ENCODE measurements around the gene IGSF23.

IGSF23 gene

GRCh38 chr19:44613295-44614178 lies at the start of gene IGSF23:
IGSF23 (plus strand) TSS chr19:44613563; CDS start chr19:44613646, 83 bp downstream.
- no peak for DNase-seq (ENCODE audit: low spot score)

DNA sequence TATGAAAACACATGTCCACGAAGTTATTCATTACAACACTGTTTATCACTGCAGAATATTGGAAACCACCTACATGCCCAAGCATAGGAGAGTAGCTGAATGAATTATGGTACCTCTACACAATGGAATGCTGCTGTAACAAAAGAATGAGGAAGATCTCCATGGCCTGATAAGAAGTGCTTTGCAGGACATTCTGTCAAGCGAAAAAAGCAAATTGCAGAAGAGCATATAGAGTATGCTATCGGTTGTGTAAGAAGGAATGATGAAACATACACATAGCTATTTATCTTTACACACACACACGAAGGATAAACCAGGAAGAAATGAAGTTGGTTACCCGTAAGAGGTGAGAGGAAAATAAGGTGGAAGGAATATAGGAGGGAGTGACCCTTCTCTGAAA lies 46.4 kb upstream of the IGSF23 start:
- DNase-seq (ENCODE audit: low spot score), result no peak

DNA sequence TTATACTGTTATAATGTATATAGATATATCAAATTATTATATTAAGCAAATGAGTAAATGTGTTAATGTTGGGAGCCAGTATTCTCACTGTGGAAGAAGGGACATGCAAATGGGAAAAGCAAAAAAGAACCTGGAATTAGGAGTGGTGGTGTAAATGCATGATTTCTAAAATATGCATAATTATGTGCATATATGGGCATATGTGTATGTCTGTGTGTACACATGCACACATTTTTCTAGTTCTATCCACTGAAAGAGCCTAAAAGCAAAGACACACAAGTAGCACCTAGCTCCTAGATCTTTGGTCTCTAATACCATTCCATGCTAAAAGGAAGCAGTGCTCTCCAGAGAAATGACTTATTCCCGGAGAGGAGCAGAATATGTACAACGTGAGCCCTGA lies 45.6 kb upstream of the IGSF23 start:
- no peak for DNase-seq (ENCODE audit: low spot score)

GRCh38 chr19:44570603-44570983 lies 42.8 kb upstream of the IGSF23 start:
- DNase-seq (ENCODE audit: low spot score), result no peak

DNA sequence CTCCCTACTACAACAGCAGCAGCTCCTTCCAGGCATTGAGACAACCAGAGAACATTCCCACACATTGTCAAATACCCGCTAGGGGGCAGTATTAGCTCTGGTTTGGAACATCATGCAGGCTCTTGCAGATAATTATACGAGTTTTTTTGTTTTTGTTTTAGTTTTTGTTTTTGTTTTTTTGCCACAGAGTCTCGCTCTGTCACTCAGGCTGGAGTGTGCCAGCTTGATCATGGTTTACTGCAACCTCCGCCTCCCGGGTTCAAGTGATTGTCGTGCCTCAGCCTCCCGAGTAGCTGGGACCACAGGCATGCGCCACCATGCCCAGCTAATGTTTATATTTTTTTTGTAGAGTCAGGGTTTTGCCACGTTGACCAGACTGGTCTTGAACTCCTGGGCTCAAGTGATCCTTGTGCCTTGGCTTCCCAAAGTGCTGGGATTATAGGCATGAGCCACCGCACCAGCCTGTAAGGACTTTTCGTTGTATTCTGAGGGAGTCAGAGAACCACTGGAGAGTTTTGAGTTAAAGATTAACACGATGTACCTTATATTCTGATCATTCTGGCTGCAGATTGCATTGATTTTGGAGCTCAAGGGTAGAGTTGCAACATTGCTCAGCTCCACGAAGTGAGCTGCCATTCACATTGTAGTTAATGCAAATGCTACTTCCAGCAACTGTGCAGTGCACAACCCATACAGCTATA lies 42.2 kb upstream of the IGSF23 start:
- DNase-seq (ENCODE audit: low spot score), result peak; percentile 55

DNA sequence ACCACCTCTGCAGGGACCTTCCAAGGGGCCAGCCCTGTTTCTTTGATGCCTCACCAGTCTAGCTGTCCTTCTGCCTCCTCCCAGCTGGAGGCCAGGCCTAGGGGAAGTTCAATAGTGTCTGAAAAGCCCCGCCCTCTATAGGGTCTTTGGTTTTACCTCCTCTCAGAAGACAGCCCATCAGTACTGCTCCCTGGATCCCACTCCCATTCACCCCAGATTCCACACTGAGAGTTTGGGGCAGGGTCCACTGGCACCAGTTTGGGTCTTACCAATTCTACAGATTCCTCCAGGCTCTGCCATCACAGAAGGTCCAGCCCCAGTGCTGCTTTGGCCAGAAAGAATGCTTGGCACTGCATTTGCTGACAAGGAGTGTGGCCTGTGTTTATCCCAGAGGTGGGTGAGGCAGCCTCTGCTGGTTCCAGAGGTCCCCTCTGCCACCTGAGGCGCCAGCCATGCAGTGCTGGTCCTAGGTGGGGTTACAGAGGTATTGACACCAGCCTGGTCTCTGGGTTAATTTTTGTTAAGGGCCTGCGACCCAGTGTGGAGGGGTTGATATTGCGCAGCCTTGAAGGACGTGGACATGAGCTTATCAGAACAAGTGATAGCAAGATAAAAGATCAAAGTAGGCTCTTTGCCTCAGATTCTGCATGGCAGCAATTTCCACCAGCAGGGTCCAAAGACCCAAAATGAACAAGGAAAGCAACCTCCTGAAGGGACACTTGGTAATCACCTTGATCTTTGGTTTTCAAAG lies 41.4 kb upstream of the IGSF23 start:
- no peak for DNase-seq (ENCODE audit: low spot score)

DNA sequence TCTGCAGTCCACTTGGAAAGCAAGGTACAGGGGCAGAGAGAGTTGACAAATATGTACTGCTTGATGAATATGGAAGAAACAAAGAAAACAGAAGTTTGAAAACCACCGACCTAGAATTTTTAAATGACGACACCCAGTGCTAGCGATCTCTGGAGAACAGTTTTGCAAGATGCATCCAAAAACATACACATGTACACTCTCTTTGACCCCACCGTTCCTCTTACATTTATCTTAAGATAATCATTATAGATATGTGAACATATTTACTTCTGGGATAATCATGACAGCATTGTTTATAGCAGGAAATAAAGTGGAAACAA lies 40.8 kb upstream of the IGSF23 start:
- DNase-seq (ENCODE audit: low spot score), result no peak

- DNase-seq (ENCODE audit: low spot score), result no peak
These were observed 40.2 kb upstream of the IGSF23 start for GRCh38 chr19:44573183-44573582.

- no peak for DNase-seq (ENCODE audit: low spot score)
These were observed 39.7 kb upstream of the IGSF23 start for GRCh38 chr19:44573627-44574026.

DNA sequence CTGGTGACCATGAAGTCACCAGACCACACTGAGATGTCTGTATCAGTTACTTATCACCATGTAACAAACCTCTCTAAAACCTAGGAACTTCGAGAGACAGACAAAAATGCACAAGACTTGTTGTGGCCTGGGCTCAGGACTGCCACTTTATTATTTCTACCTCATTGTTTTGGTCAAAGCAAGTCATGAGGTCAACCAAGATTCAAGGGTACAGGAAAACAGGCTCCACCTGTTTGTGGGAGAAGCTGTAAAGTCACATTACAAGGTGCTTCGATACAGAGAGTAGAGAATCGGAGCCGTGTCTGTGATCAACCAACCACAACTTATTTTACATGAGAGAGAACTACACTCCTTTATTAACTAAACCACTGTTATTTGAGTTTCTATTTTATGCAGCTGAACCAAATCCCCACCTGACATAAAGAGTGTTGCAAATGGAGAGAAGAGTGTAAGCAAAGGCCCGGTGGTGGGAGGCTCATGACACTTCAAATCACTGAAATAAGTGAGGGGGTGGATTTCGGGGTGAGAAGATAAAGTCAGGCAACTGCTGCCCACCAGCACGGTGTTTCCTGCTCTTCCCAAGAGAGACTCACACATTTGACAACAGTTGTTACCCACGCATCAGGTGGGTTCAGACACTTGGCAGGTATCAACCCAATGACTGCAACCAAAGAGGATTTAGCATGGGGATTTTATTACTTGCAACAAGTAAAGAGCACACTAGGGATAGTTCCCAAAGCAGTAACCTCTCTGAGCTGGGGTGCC lies 39.0 kb upstream of the IGSF23 start:
- DNase-seq (ENCODE audit: low spot score), result no peak

GRCh38 chr19:44575116-44575700 lies 38.2 kb upstream of the IGSF23 start:
- no peak for DNase-seq (ENCODE audit: low spot score)

GRCh38 chr19:44576843-44577565 lies 36.4 kb upstream of the IGSF23 start:
- no peak for DNase-seq (ENCODE audit: low spot score)

GRCh38 chr19:44577566-44577874 lies 35.8 kb upstream of the IGSF23 start:
- no peak for DNase-seq (ENCODE audit: low spot score)

- no peak for DNase-seq (ENCODE audit: low spot score)
These were observed 33.5 kb upstream of the IGSF23 start for GRCh38 chr19:44579663-44580365.

DNA sequence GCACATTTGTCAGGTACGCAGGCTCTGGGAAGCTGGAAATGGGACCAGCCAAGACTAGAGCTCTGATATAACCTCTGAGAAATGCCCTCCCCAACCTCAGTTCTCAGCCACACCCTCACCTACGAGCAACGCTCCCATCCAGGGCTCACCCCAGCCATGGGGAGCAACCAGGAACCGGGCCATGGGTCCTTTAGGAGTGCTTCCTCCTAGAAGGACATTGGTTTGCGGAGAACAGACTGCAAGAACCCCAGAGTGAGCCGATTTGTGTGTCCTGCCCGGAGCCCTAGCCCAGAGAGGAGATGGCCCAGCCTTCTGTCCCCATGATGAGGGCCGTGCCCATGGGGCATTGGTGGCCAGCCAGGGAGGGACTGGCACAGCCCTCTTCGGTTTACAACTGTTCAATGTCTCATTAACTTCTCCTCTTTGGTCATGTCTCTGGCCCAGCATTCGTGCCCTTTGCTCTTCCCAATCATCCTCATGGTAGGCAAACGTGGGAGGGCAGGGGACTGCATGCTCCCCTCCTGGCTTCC lies 32.9 kb upstream of the IGSF23 start:
- DNase-seq (ENCODE audit: low spot score), result no peak

DNA sequence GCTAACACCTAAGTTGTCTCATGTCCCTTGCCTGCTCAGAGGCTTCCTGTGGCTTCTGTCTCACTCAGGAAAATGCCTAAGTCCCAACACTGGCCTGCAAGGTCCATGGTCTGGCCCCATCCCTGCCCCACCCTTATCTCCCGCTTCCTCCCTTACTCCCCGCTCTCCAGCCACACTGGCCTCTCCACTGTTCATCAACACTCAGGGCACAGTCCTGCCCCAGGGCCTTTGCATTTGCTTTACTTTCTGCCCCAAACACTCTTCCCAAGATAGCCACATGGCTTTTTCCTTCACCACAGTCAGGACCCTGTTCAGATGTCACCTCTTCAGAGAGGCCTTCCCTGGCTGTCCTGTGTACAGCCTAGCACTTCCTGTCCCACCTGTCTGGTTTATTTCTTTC lies 32.1 kb upstream of the IGSF23 start:
- no peak for DNase-seq (ENCODE audit: low spot score)

DNA sequence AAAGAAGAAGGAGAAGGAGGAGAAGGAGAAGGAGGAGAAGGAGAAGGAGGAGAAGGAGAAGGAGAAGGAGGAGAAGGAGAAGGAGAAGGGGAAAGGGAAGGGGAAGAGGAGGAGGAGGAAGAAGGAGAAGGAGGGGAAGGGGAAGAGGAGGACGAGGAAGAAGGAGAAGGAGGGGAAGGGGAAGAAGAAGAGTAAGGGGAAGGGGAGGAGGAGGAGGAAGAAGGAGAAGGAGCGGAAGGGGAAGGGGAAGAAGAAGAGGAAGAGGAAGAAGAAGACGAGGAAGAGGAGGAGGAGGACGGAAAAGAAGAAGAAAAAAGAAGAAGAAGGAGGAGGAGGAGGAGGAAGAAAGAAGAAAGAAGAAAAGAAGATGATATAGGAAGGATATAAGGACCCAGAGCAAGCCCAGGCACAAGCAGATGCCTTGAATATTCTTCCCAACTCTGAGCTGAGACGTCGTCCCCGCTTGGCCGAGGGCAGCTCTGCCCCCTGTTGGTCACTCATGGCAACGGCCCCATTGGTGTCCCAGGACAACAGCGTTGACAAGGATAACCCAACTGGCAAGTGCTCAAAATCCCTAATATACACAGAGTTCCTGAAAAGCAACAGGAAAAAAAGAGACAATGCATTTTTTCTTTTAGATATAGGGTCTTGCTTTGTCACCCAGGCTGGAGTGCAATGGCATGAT lies 30.6 kb upstream of the IGSF23 start:
- DNase-seq (ENCODE audit: low spot score), result no peak

- DNase-seq (ENCODE audit: low spot score), result no peak
These were observed 27.8 kb upstream of the IGSF23 start for GRCh38 chr19:44585371-44586133.

All from CD4-positive, alpha-beta T cell treated with Interleukin-15 for 4 hours (primary cell).